NOMO-1 (cell line): ENCODE measurements around the gene CRKL.

Source experiments
- DNase-seq, 2 experiments: peaks; one replicate each; lab custom pipeline; 2025; ENCODE audit not compliant: unreplicated experiment in 2 of 2; lab: John Stamatoyannopoulos, UW

Gene CRKL

GRCh38 chr22:20993304-20994127, 76.3 kb downstream of the CRKL start:
- no peak for DNase-seq

GRCh38 chr22:20994128-20994901, 77.1 kb downstream of the CRKL start:
- DNase-seq = no peak

- DNase-seq = no peak
Measured at GRCh38 chr22:20994902-20995241, 77.7 kb downstream of the CRKL start.

DNA sequence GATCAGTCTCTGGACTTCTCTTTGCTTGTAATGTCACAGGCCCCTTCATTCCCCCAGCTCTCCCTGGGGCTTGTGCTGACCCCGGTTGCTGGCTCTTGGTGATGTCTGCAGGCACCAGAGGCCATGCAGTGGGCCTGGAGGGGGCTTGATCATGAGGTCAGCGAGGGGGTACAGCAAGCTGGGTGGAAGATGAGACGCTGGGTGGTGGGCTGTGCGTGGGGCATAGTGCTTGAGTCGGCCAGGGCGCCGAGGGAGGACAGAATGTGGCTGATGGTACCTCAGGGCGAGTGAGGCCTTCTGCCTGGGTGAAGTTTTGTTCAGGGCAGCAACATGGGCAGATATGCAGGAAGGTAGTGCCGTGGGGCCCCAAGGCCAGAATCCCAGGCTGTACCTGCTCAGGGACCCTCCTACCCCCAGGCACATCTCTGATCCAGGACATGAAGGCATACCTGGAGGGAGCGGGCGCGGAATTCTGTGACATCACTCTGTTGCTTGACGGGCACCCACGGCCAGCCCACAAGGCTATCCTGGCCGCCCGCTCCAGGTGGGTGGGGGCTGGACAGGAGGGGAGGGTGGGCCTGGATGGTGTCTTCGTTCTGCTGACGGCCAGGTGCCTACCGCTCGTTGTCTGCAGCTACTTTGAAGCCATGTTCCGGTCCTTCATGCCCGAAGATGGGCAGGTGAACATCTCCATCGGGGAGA, 78.3 kb downstream of the CRKL start:
- DNase-seq = no peak

DNA sequence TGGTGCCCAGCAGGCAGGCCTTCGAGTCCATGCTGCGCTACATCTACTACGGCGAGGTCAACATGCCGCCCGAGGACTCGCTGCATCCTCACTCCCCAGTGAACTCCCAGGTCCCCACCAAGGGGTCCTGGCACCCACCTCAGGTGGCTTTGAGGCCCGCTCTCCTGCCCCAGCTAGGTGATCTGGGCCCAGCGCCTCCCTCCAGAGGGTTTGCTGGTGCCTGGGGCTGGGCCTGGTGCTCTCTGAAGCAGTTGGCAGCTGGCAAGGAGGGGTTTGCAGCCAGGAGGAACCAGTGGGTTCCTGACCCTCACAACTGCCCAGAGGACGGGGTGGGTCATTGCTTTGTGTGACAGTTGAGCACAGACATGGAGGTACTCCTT, 78.8 kb downstream of the CRKL start:
- DNase-seq = no peak

DNA sequence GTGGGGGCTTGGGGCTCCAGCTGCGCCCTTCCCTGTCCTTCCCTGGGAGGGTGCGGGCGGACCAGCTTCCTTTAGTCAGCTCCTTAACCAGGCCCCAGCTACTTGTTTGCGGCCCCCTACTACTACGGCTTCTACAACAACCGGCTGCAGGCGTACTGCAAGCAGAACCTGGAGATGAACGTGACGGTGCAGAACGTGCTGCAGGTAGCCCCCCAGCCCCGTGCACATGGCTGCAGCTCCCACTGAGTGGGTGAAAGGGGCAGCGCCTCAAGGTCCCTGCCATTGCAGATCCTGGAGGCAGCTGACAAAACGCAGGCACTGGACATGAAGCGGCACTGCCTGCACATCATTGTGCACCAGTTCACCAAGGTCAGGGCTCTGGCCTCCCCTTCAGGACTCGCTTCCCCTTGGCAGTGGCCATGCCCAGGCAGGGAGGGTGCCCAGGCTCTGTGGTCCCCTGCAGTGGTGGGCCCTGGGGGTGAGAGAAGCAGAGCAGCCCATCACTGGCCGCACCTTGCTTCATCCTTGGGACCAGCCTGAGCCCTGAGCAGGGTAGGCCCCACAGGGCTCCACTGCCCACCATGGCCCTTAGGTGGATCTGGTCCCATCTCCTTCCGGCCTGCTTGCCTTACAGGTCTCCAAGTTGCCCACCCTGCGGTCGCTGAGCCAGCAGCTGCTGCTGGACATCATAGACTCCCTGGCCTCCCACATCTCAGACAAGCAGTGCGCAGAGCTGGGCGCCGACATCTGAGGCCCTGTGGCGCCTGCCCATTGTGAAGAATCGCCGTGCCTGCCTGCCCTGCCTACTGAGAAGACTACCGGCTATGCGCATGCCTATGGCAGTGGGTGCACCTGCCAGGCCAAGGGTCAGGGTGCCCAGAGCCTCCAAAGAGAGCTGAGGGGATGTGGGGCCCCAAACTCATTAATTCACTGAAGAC, 79.7 kb downstream of the CRKL start:
- no peak for DNase-seq

GRCh38 chr22:20997536-20998257, 80.5 kb downstream of the CRKL start:
- DNase-seq = no peak

GRCh38 chr22:20998411-20999336, 81.5 kb downstream of the CRKL start:
- DNase-seq = no peak

GRCh38 chr22:20999350-21000206, 82.4 kb downstream of the CRKL start:
- DNase-seq = no peak

- DNase-seq = no peak
Measured at GRCh38 chr22:21000207-21000986, 83.2 kb downstream of the CRKL start.

- DNase-seq = no peak
Measured at GRCh38 chr22:21000987-21001600, 83.9 kb downstream of the CRKL start.

GRCh38 chr22:21001601-21002325, 84.6 kb downstream of the CRKL start, which contains the start of gene THAP7:
TSS of gene THAP7 (minus strand) at chr22:21002118. CDS start at chr22:21001911, 207 bp downstream.
- peak; percentile 93 to 98 for DNase-seq
